IPS-18c (cell line): ENCODE measurements around the gene ID2.
"Not testable (repeated sequence)": the region's sequence is repeated elsewhere in the genome, so short reads cannot be mapped to it uniquely, and the experiment has no call there.

ENCODE experiments used
- H3K4me3 ChIP-seq: 2 replicates; pipeline ENCODE4 v1.7.0; 2013; ENCODE audit warnings: low read depth, mild to moderate bottlenecking, low read length, moderate library complexity; ENCODE audit not compliant: insufficient read depth
- H3K9me3 ChIP-seq: one replicate; pipeline ENCODE4 v1.6.1; 2013; ENCODE audit warnings: mild to moderate bottlenecking, low read length, moderate library complexity; ENCODE audit not compliant: control insufficient read depth, insufficient read depth

Gene ID2

GRCh38 chr2:8694737-8695136 lies 12.9 kb downstream of the ID2 start:
- H3K4me3 ChIP-seq, result no peak overlapping the region
- H3K9me3 ChIP-seq, result no peaks in the 10 kb centered on the region

GRCh38 chr2:8697190-8697589 lies 15.3 kb downstream of the ID2 start:
- Histone ChIP-seq H3K4me3 (no peak overlapping the region), H3K9me3 (no peaks in the 10 kb centered on the region)

- Histone ChIP-seq H3K9me3 (no peaks in the 10 kb centered on the region), H3K4me3 (no peak overlapping the region)
Observed at GRCh38 chr2:8699839-8700238, 18.0 kb downstream of the ID2 start.

- Histone ChIP-seq H3K4me3 (no peak overlapping the region), H3K9me3 (no peaks in the 10 kb centered on the region)
Observed at GRCh38 chr2:8701681-8702379, 20.0 kb downstream of the ID2 start.

- Histone ChIP-seq H3K4me3 (no peak overlapping the region), H3K9me3 (no peaks in the 10 kb centered on the region)
Observed at GRCh38 chr2:8704906-8705305, 23.1 kb downstream of the ID2 start.

GRCh38 chr2:8709611-8710010 lies 27.8 kb downstream of the ID2 start:
- Histone ChIP-seq H3K4me3 (no peak overlapping the region), H3K9me3 (no peaks in the 10 kb centered on the region)

GRCh38 chr2:8710951-8711350 lies 29.1 kb downstream of the ID2 start:
- H3K9me3 ChIP-seq, result no peaks in the 10 kb centered on the region
- H3K4me3 ChIP-seq, result no peak overlapping the region

- no peaks in the 10 kb centered on the region for H3K9me3 ChIP-seq
Observed at GRCh38 chr2:8714283-8714682, 32.4 kb downstream of the ID2 start.

GRCh38 chr2:8714971-8715370 lies 33.1 kb downstream of the ID2 start:
- no peak overlapping the region for H3K4me3 ChIP-seq

More at GRCh38 chr2:8714283-8714682, 32.4 kb downstream of the ID2 start:
- no peak overlapping the region for H3K4me3 ChIP-seq

GRCh38 chr2:8719528-8719927 lies 37.7 kb downstream of the ID2 start:
- Histone ChIP-seq H3K9me3 (no peaks in the 10 kb centered on the region), H3K4me3 (no peak overlapping the region)

More at GRCh38 chr2:8714971-8715370, 33.1 kb downstream of the ID2 start:
- no peaks in the 10 kb centered on the region for H3K9me3 ChIP-seq

DNA sequence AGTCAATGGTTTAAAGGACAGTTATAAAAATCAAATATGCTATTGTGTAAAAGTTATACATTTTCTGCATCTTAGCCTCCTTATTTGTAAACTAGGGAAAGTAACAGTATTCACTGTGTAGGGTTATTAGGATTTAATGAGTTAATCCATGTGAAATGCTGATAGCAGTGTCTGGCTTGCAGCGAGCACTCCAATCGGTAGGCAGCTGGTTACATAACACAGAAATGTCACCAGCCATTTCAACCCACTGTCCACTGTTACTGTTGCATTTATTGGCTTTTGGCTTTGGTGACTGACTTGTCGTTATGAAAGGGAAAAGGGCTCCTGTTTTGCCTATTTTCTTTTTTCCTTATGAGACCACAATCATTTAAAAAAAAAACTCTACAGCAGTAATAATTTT lies 38.9 kb downstream of the ID2 start:
- H3K9me3 ChIP-seq, result no peaks in the 10 kb centered on the region
- no peak overlapping the region for H3K4me3 ChIP-seq

GRCh38 chr2:8721410-8721809 lies 39.6 kb downstream of the ID2 start:
- no peaks in the 10 kb centered on the region for H3K9me3 ChIP-seq
- no peak overlapping the region for H3K4me3 ChIP-seq

GRCh38 chr2:8722986-8723385 lies 41.1 kb downstream of the ID2 start:
- Histone ChIP-seq H3K4me3 (no peak overlapping the region), H3K9me3 (no peaks in the 10 kb centered on the region)

GRCh38 chr2:8725838-8726237 lies 44.0 kb downstream of the ID2 start:
- no peaks in the 10 kb centered on the region for H3K9me3 ChIP-seq
- H3K4me3 ChIP-seq, result no peak overlapping the region

- Histone ChIP-seq H3K9me3 (no peaks in the 10 kb centered on the region), H3K4me3 (no peak overlapping the region)
Observed at GRCh38 chr2:8728305-8729015, 46.6 kb downstream of the ID2 start.

- not testable (repeated sequence) for H3K4me3 ChIP-seq, H3K9me3 ChIP-seq
Observed at GRCh38 chr2:8729101-8729500, 47.2 kb downstream of the ID2 start.

- Histone ChIP-seq H3K4me3 (no peak overlapping the region), H3K9me3 (no peaks in the 10 kb centered on the region)
Observed at GRCh38 chr2:8729939-8730338, 48.1 kb downstream of the ID2 start.

- H3K4me3 ChIP-seq, result no peak overlapping the region
Observed at GRCh38 chr2:8732601-8733000, 50.7 kb downstream of the ID2 start.

More at GRCh38 chr2:8732601-8733000, 50.7 kb downstream of the ID2 start:
- H3K9me3 ChIP-seq, result no peaks in the 10 kb centered on the region
